ENCODE data around the gene WDSUB1. TPM values are rescaled to one million over a fixed set of nuclear protein-coding genes. Genes with fewer than 3 reads are reported as not detected.
A peak's percentile ranks its signal among the peaks of the same experiment; 100 is the strongest.

WDSUB1 gene
- total and polyA plus RNA-seq, 9 of the 15 experiments (the other 6 are each of a cell fraction or from before 2014, with no cell fraction given) = 5.2 to 13.7 (median 9.4) TPM

DNA sequence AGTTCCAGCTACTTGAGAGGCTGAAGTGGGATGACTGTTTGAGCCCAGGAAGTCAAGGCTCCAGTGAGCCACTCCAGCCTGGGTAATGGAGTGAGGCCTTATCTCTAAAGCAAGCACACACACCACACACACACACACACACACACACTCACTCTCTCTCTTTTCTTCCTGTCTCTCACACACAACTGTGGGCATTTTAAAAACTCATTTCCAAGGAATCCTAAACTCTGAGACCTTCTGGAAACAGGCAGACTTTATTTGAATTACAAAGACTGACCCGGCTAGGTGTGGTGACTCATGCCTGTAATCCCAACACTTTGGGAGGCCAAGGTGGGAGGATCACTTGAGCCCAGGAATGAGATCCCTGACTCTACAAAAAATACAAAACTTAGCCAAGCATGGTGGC lies 21.3 kb downstream of the WDSUB1 start (continued):
- TF ChIP-seq, protein P1, sequence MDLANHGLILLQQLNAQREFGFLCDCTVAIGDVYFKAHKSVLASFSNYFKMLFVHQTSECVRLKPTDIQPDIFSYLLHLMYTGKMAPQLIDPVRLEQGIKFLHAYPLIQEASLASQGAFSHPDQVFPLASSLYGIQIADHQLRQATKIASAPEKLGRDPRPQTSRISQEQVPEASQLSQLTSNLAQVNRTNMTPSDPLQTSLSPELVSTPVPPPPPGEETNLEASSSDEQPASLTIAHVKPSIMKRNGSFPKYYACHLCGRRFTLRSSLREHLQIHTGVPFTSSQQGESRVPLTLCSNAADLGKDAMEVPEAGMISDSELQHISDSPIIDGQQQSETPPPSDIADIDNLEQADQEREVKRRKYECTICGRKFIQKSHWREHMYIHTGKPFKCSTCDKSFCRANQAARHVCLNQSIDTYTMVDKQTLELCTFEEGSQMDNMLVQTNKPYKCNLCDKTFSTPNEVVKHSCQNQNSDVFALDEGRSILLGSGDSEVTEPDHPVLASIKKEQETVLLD (IDR thresholded peaks at IDR 0.05) = no peak
- TF ChIP-seq TAF15 (IDR thresholded peaks at IDR 0.05; ENCODE audit: low read depth, low read length) = no peak
- TF ChIP-seq NFIC (IDR thresholded peaks at IDR 0.05) = no peak
- TF ChIP-seq SRSF7 (optimal IDR thresholded peaks at IDR 0.05; ENCODE audit: low read depth, low read length) = no peak
- no peak; the same call in 1 of the 2 replicates for TF ChIP-seq ZNF263 (CRISPR knock-in tag; IDR thresholded peaks at IDR 0.05; ENCODE audit: borderline replicate concordance)
- no peak for TF ChIP-seq YY1 (IDR thresholded peaks at IDR 0.05; ENCODE audit: borderline replicate concordance in 1 of 3, control insufficient read depth in 1 of 3, extremely low read depth in 1 of 3, insufficient read depth in 3 of 3, insufficient read length in 1 of 3, insufficient replicate concordance in 2 of 3, low read depth in 1 of 3, low read length in 2 of 3)
- peak; percentile 72; the same call in 1 of the 2 replicates for TF ChIP-seq ELF4 (CRISPR knock-in tag; IDR thresholded peaks at IDR 0.05)
- TF ChIP-seq KLF10 (CRISPR knock-in tag; IDR thresholded peaks at IDR 0.05) = no peak
- TF ChIP-seq ZNF324 (CRISPR knock-in tag; IDR thresholded peaks at IDR 0.05) = no peak
- TF ChIP-seq, protein P2, sequence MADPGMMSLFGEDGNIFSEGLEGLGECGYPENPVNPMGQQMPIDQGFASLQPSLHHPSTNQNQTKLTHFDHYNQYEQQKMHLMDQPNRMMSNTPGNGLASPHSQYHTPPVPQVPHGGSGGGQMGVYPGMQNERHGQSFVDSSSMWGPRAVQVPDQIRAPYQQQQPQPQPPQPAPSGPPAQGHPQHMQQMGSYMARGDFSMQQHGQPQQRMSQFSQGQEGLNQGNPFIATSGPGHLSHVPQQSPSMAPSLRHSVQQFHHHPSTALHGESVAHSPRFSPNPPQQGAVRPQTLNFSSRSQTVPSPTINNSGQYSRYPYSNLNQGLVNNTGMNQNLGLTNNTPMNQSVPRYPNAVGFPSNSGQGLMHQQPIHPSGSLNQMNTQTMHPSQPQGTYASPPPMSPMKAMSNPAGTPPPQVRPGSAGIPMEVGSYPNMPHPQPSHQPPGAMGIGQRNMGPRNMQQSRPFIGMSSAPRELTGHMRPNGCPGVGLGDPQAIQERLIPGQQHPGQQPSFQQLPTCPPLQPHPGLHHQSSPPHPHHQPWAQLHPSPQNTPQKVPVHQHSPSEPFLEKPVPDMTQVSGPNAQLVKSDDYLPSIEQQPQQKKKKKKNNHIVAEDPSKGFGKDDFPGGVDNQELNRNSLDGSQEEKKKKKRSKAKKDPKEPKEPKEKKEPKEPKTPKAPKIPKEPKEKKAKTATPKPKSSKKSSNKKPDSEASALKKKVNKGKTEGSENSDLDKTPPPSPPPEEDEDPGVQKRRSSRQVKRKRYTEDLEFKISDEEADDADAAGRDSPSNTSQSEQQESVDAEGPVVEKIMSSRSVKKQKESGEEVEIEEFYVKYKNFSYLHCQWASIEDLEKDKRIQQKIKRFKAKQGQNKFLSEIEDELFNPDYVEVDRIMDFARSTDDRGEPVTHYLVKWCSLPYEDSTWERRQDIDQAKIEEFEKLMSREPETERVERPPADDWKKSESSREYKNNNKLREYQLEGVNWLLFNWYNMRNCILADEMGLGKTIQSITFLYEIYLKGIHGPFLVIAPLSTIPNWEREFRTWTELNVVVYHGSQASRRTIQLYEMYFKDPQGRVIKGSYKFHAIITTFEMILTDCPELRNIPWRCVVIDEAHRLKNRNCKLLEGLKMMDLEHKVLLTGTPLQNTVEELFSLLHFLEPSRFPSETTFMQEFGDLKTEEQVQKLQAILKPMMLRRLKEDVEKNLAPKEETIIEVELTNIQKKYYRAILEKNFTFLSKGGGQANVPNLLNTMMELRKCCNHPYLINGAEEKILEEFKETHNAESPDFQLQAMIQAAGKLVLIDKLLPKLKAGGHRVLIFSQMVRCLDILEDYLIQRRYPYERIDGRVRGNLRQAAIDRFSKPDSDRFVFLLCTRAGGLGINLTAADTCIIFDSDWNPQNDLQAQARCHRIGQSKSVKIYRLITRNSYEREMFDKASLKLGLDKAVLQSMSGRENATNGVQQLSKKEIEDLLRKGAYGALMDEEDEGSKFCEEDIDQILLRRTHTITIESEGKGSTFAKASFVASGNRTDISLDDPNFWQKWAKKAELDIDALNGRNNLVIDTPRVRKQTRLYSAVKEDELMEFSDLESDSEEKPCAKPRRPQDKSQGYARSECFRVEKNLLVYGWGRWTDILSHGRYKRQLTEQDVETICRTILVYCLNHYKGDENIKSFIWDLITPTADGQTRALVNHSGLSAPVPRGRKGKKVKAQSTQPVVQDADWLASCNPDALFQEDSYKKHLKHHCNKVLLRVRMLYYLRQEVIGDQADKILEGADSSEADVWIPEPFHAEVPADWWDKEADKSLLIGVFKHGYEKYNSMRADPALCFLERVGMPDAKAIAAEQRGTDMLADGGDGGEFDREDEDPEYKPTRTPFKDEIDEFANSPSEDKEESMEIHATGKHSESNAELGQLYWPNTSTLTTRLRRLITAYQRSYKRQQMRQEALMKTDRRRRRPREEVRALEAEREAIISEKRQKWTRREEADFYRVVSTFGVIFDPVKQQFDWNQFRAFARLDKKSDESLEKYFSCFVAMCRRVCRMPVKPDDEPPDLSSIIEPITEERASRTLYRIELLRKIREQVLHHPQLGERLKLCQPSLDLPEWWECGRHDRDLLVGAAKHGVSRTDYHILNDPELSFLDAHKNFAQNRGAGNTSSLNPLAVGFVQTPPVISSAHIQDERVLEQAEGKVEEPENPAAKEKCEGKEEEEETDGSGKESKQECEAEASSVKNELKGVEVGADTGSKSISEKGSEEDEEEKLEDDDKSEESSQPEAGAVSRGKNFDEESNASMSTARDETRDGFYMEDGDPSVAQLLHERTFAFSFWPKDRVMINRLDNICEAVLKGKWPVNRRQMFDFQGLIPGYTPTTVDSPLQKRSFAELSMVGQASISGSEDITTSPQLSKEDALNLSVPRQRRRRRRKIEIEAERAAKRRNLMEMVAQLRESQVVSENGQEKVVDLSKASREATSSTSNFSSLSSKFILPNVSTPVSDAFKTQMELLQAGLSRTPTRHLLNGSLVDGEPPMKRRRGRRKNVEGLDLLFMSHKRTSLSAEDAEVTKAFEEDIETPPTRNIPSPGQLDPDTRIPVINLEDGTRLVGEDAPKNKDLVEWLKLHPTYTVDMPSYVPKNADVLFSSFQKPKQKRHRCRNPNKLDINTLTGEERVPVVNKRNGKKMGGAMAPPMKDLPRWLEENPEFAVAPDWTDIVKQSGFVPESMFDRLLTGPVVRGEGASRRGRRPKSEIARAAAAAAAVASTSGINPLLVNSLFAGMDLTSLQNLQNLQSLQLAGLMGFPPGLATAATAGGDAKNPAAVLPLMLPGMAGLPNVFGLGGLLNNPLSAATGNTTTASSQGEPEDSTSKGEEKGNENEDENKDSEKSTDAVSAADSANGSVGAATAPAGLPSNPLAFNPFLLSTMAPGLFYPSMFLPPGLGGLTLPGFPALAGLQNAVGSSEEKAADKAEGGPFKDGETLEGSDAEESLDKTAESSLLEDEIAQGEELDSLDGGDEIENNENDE (IDR thresholded peaks at IDR 0.05; ENCODE audit: low read depth, low read length) = no peak
- TF ChIP-seq TCF7 (IDR thresholded peaks at IDR 0.05; ENCODE audit: borderline replicate concordance) = no peak
- TF ChIP-seq PCBP2 (IDR thresholded peaks at IDR 0.05; ENCODE audit: low read depth, low read length, poor library complexity, severe bottlenecking) = no peak
- no peak for TF ChIP-seq ZNF146 (CRISPR knock-in tag; IDR thresholded peaks at IDR 0.05; ENCODE audit: unreplicated experiment)
- TF ChIP-seq CTBP1 (IDR thresholded peaks at IDR 0.05; ENCODE audit: borderline replicate concordance) = no peak
- no peak for TF ChIP-seq U2AF2 (optimal IDR thresholded peaks at IDR 0.05; ENCODE audit: low read depth, low read length)
- TF ChIP-seq CHCHD3 (CRISPR knock-in tag; IDR thresholded peaks at IDR 0.05) = no peak

All from K562 (cell line).